Left kidney (tissue), 2 donors: ENCODE data around the gene ETFBKMT. TPM values are rescaled to one million over a fixed set of nuclear protein-coding genes. Genes with fewer than 3 reads are reported as not detected.
"Not testable (repeated sequence)": the region's sequence is repeated elsewhere in the genome, so short reads cannot be mapped to it uniquely, and the experiment has no call there.

Source experiments
- DNase-seq: peaks from one replicate; pipeline ENCODE4 v3.0.0-alpha.2; 2013
- polyA plus RNA-seq: library from polyadenylated mRNA; unstranded; fragments of 120-200 nt; gene quantifications from one replicate; pipeline ENCODE4 v1.2.1, GENCODE V29; 2013; ENCODE audit not compliant: insufficient read length

Gene ETFBKMT
- polyA plus RNA-seq, 1 donor = 5.4 TPM

GRCh38 chr12:31716998-31717397 is 57.5 kb downstream of the ETFBKMT start:
- DNase-seq = not testable (repeated sequence)

DNA sequence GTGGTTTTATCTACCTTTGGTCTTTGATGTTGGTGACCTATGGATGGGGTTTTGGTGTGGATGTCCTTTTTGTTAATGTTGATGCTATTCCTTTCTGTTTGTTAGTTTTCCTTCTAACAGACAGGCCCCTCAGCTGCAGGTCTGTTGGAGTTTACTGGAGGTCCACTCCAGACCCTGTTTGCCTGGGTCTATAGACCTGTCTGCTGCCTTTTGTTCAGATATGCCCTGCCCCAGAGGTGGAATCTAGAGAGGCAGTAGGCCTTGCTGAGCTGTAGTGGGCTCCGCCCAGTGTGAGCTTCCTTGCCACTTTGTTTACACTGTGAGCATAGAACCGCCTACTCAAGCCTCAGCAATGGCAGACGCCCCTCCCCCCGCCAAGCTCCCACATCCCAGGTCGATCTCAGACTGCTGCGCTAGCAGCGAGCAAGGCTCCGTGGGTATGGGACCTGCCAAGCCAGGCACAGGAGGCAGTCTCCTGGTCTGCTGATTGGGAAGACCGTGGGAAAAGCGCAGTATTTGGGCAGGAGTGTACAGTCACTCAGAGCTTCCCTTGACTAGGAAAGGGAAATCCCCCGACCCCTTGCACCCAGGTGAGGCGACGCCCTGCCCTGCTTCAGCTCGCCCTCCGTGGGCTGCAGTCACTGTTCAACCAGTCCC is 59.2 kb downstream of the ETFBKMT start:
- not testable (repeated sequence) for DNase-seq

- no peak for DNase-seq
Observed at GRCh38 chr12:31722580-31722979, 63.1 kb downstream of the ETFBKMT start.

Other genes with a start within 250 kb of the ETFBKMT start
- gene DENND5B, start 68.6 kb upstream of the ETFBKMT start, polyA plus RNA-seq = 35.9 TPM
- gene AMN1, start 69.3 kb downstream of the ETFBKMT start, polyA plus RNA-seq = 22.3 TPM